Liver (tissue), 9 donors: Measurements from ENCODE around the gene C19orf47. TPM values are rescaled to one million over a fixed set of nuclear protein-coding genes. Genes with fewer than 3 reads are reported as not detected.

Experiments used
- DNase-seq: peaks from one replicate; pipeline ENCODE4 v3.0.0-alpha.2; 2017; ENCODE audit warnings: low spot score
- H3K27ac ChIP-seq, 2 donors: one replicate each; pipeline ENCODE4 v1.7.0; 2013; ENCODE audit warnings: inconsistent platforms in 2 of 2, low read length in 2 of 2, control low read depth in 1 of 2, low read depth in 1 of 2, mild to moderate bottlenecking in 1 of 2
- H3K27me3 ChIP-seq, 4 donors: one replicate each; pipeline versions ENCODE4 v1.6.1 to v1.7.0; 2013; ENCODE audit warnings: low read length in 3 of 4, inconsistent platforms in 1 of 4, mild to moderate bottlenecking in 1 of 4, moderate library complexity in 1 of 4; ENCODE audit not compliant: control insufficient read depth in 4 of 4, insufficient read depth in 4 of 4
- H3K36me3 ChIP-seq, 4 donors: one replicate each; pipeline versions ENCODE4 v1.6.1 to v1.7.0; 2013; ENCODE audit warnings: low read length in 3 of 4, mild to moderate bottlenecking in 3 of 4, low read depth in 1 of 4, moderate library complexity in 1 of 4; ENCODE audit not compliant: control insufficient read depth in 4 of 4, insufficient read depth in 3 of 4
- H3K4me1 ChIP-seq, 4 donors: one replicate each; pipeline versions ENCODE4 v1.6.1 to v1.7.0; 2013; ENCODE audit warnings: low read length in 3 of 4, mild to moderate bottlenecking in 3 of 4, moderate library complexity in 1 of 4; ENCODE audit not compliant: control insufficient read depth in 4 of 4, insufficient read depth in 4 of 4
- H3K4me3 ChIP-seq, 3 donors: one replicate each; pipeline versions ENCODE4 v1.6.1 to v1.7.0; 2013; ENCODE audit warnings: low read length in 3 of 3, control low read depth in 1 of 3, low read depth in 1 of 3, mild to moderate bottlenecking in 1 of 3
- H3K9ac ChIP-seq, 2 donors: one replicate each; pipeline ENCODE4 v1.7.0; 2013; ENCODE audit warnings: low read length in 2 of 2, mild to moderate bottlenecking in 2 of 2, moderate library complexity in 2 of 2, control low read depth in 1 of 2, low read depth in 1 of 2
- H3K9me3 ChIP-seq, 4 donors: one replicate each; pipeline versions ENCODE4 v1.6.1 to v1.7.0; 2013; ENCODE audit warnings: low read length in 3 of 4; ENCODE audit not compliant: control insufficient read depth in 4 of 4
- ATF3 ChIP-seq: IDR thresholded peaks from 2 replicates; pipeline ENCODE4 v1.6.1; 2016; ENCODE audit warnings: antibody characterized with exemption
- EGR1 ChIP-seq, 2 donors: IDR thresholded peaks; 2 replicates each; pipeline ENCODE4 v1.6.1; 2016 to 2018; ENCODE audit warnings: antibody characterized with exemption in 2 of 2, low read depth in 2 of 2
- GABPA ChIP-seq, 2 donors: IDR thresholded peaks in 1 of 2; conservative IDR thresholded peaks in 1 of 2; 2 replicates each; pipeline ENCODE4 v1.6.1; 2016; ENCODE audit warnings: antibody characterized with exemption in 2 of 2, mild to moderate bottlenecking in 1 of 2, moderate library complexity in 1 of 2
- HNF4G ChIP-seq: IDR thresholded peaks from 2 replicates; pipeline ENCODE4 v1.6.1; 2016; ENCODE audit warnings: antibody characterized with exemption
- JUND ChIP-seq, 2 donors: IDR thresholded peaks; 2 replicates each; pipeline ENCODE4 v1.6.1; 2016; ENCODE audit warnings: antibody characterized with exemption in 2 of 2
- NR2F2 ChIP-seq: IDR thresholded peaks from 2 replicates; pipeline ENCODE4 v1.6.1; 2016; ENCODE audit warnings: antibody characterized with exemption
- RAD21 ChIP-seq, 2 donors: IDR thresholded peaks; 2 replicates each; pipeline ENCODE4 v1.6.1; 2016; ENCODE audit warnings: antibody characterized with exemption in 2 of 2, mild to moderate bottlenecking in 2 of 2
- REST ChIP-seq: IDR thresholded peaks from 2 replicates; pipeline ENCODE4 v1.6.1; 2016; ENCODE audit warnings: antibody characterized with exemption, mild to moderate bottlenecking
- RXRA ChIP-seq, 2 donors: IDR thresholded peaks; 2 replicates each; pipeline ENCODE4 v1.6.1; 2017 to 2018; ENCODE audit warnings: antibody characterized with exemption in 2 of 2, mild to moderate bottlenecking in 1 of 2
- SP1 ChIP-seq: IDR thresholded peaks from 2 replicates; pipeline ENCODE4 v1.6.1; 2018; ENCODE audit warnings: antibody characterized with exemption, mild to moderate bottlenecking
- TAF1 ChIP-seq: conservative IDR thresholded peaks from 2 replicates; pipeline ENCODE4 v1.6.1; 2016; ENCODE audit warnings: antibody characterized with exemption, mild to moderate bottlenecking
- YY1 ChIP-seq: IDR thresholded peaks from 2 replicates; pipeline ENCODE4 v1.6.1; 2016; ENCODE audit warnings: antibody characterized with exemption, mild to moderate bottlenecking
- ZBTB33 ChIP-seq: IDR thresholded peaks from 2 replicates; pipeline ENCODE4 v1.6.1; 2016; ENCODE audit warnings: antibody characterized with exemption
- WGBS: extraction: QIAGEN DNeasy Blood & Tissue Kit; methylation state at CpG from one replicate; pipeline ENCODE4 v1.1.7; 2013; 5-methylcytosine and 5-hydroxymethylcytosine counted together
- polyA plus RNA-seq, 2 donors: library from polyadenylated mRNA; stranded (reverse) in 1 of 2; unstranded in 1 of 2; fragments of 200-250 nt in 1 of 2; fragments of >200 nt in 1 of 2; fragmentation: Nextera tagmentation in 1 of 2; extraction: Ambion mirVana in 1 of 2; gene quantifications; one replicate each; pipeline versions ENCODE4 v1.2.1 to v1.2.3, GENCODE V29; 2013 to 2015
- total RNA-seq, 2 donors: library from RNA; depleted of rRNA; stranded (reverse); fragments of >200 nt; gene quantifications; one replicate each; pipeline ENCODE4 v1.2.3, GENCODE V29; 2014
- TF ChIP-seq, protein P1 (sequence below): IDR thresholded peaks from 2 replicates; pipeline ENCODE4 v1.6.1; 2016; ENCODE audit warnings: antibody characterized with exemption
- TF ChIP-seq, protein P2 (sequence below): fragments of 150-350 bp; IDR thresholded peaks from 2 replicates; pipeline ENCODE4 v1.5.1; 2017; ENCODE audit warnings: improper control_type of control experiment, low read depth, low read length; ENCODE audit not compliant: missing input control
- donor health status: healthy.
- donor health status: healthy.
- donor health status: healthy.
- donor health status: healthy.
- donor health status: healthy.

The C19orf47 gene
- total and polyA plus RNA-seq, 4 donors = 3.9 to 6.0 (median 5.0) TPM

DNA sequence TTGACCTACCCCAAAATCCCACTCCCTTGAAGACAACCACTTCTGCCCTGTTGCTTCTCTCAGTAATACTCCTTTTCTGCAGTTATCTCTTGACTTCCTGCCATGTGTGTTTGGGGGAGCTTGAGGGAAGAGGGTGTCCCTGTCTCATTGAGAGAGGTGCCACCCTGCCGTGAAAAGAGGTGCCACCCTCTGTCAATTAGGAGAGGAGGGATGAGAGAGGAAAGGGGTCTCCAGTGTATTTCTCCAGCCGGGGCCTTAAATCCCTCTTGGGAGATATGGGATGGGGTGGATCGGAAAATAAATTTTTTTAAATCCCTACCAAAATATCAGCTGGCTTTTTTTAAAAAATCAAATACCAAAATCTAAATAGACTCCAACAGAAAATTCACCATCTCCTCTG lies 16.8 kb upstream of the C19orf47 start:
- TF ChIP-seq TAF1 = no peak
- no peak for TF ChIP-seq ZBTB33
- no peak for TF ChIP-seq ATF3
- no peak for TF ChIP-seq RAD21 (IDR thresholded peaks at IDR 0.05)
- no peak for TF ChIP-seq JUND (IDR thresholded peaks at IDR 0.05)
- Histone ChIP-seq H3K4me3 (no peak overlapping the region), H3K9ac (no peak overlapping the region), H3K27ac (no peak overlapping the region), H3K4me1 (no peaks in the 10 kb centered on the region), H3K9me3 (no peaks in the 10 kb centered on the region), H3K27me3 (no peaks in the 10 kb centered on the region), H3K36me3 (peaks cover 0 to 14% (median 6%) of the 10 kb centered on the region in 4 donors)
- 79% methylated on average over 3 of the region's 3 CpGs for WGBS
- DNase-seq = no peak

GRCh38 chr19:40363069-40363468 lies 14.9 kb upstream of the C19orf47 start:
- WGBS = 85% methylated on average over 5 of the region's 5 CpGs
- no peak overlapping the region for H3K27ac ChIP-seq

More at GRCh38 chr19:40363069-40363468, 14.9 kb upstream of the C19orf47 start:
- no peak overlapping the region for H3K9ac ChIP-seq
- DNase-seq = no peak
- TF ChIP-seq RXRA (IDR thresholded peaks at IDR 0.05) = no peak
- no peak for TF ChIP-seq EGR1 (IDR thresholded peaks at IDR 0.05; ENCODE audit: low read depth in 2 of 2)
- TF ChIP-seq REST = no peak
- TF ChIP-seq SP1 = no peak
- TF ChIP-seq, protein P1, sequence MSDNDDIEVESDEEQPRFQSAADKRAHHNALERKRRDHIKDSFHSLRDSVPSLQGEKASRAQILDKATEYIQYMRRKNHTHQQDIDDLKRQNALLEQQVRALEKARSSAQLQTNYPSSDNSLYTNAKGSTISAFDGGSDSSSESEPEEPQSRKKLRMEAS = no peak
- no peak for TF ChIP-seq JUND (IDR thresholded peaks at IDR 0.05)
- TF ChIP-seq ZBTB33 = no peak
- no peak for TF ChIP-seq YY1
- TF ChIP-seq RAD21 (IDR thresholded peaks at IDR 0.05) = no peak
- TF ChIP-seq, protein P2, sequence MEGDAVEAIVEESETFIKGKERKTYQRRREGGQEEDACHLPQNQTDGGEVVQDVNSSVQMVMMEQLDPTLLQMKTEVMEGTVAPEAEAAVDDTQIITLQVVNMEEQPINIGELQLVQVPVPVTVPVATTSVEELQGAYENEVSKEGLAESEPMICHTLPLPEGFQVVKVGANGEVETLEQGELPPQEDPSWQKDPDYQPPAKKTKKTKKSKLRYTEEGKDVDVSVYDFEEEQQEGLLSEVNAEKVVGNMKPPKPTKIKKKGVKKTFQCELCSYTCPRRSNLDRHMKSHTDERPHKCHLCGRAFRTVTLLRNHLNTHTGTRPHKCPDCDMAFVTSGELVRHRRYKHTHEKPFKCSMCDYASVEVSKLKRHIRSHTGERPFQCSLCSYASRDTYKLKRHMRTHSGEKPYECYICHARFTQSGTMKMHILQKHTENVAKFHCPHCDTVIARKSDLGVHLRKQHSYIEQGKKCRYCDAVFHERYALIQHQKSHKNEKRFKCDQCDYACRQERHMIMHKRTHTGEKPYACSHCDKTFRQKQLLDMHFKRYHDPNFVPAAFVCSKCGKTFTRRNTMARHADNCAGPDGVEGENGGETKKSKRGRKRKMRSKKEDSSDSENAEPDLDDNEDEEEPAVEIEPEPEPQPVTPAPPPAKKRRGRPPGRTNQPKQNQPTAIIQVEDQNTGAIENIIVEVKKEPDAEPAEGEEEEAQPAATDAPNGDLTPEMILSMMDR = no peak
- TF ChIP-seq TAF1 = no peak
- no peak for TF ChIP-seq NR2F2
- TF ChIP-seq GABPA (IDR thresholded peaks at IDR 0.05 in 1 of 2, conservative IDR thresholded peaks at IDR 0.05 in 1 of 2) = no peak
- no peak for TF ChIP-seq HNF4G
- H3K36me3 ChIP-seq = peaks cover 0 to 8% (median 3%) of the 10 kb centered on the region in 4 donors
- no peaks in the 10 kb centered on the region for H3K27me3 ChIP-seq
- H3K9me3 ChIP-seq = no peaks in the 10 kb centered on the region
- H3K4me1 ChIP-seq = peaks cover 0 to 8% (median 3%) of the 10 kb centered on the region in 4 donors
- H3K4me3 ChIP-seq = no peak overlapping the region
